HepG2 (cell line): ENCODE results near the gene SMARCA5. TPM values are rescaled to one million over a fixed set of nuclear protein-coding genes. Genes with fewer than 3 reads are reported as not detected.

Experiments
- ATAC-seq: fragments of 200-7000 bp; cut with Tn5 transposase; 3 replicates; pipeline ENCODE4 v1.9.1; 2020; ENCODE audit warnings: mild to moderate bottlenecking, moderate library complexity
- BruUV-seq: library from RNA; stranded (reverse); fragments of 400-500 nt; replicated peaks from 2 replicates; lab custom pipeline; 2021; lab: Mats Ljungman, UMichigan
- CTCF ChIA-PET: fragments of 300-600 bp; formaldehyde crosslinking; extraction: SDS; loops from one replicate; lab custom pipeline; 2021; ENCODE audit warnings: low total read pairs, inconsistent platforms, low intra/inter-chr PET ratio; lab: Yijun Ruan, JAX
- POLR2A ChIA-PET: fragments of 350-600 bp; sonication (Branson Sonifier 250); formaldehyde crosslinking; loops from one replicate; lab custom pipeline; 2020; ENCODE audit warnings: antibody characterized with exemption, inconsistent platforms; lab: Yijun Ruan, JAX
- DNase-seq: peaks from one replicate; pipeline ENCODE4 v3.0.0-alpha.2; 2015; ENCODE audit warnings: low spot score
- FAIRE-seq: peaks from 3 replicates; lab custom pipeline; 2011; peaks lifted over from hg19 to GRCh38; lab: Jason Lieb, UNC
- H2AFZ ChIP-seq: one replicate; pipeline ENCODE4 v1.6.1; 2011; ENCODE audit warnings: low read length, inconsistent platforms
- H3K27ac ChIP-seq: fragments of 300-600 bp; 3 replicates; pipeline ENCODE4 v1.8.0; 2011; ENCODE audit warnings: mixed run types, mild to moderate bottlenecking, mixed read lengths, low read length, inconsistent platforms; ENCODE audit not compliant: insufficient read depth; ENCODE audit errors: extremely low read length
- H3K27me3 ChIP-seq, 2 experiments: fragments of 200-600 bp in 1 of 2; 2 replicates in 1 of 2; 3 replicates in 1 of 2; pipeline versions ENCODE4 v1.6.0 to v1.8.0; 2011; ENCODE audit warnings: low read length in 2 of 2, mild to moderate bottlenecking in 2 of 2, moderate library complexity in 2 of 2, inconsistent platforms in 1 of 2; ENCODE audit not compliant: insufficient read depth in 2 of 2, control insufficient read depth in 1 of 2
- H3K36me3 ChIP-seq, 2 experiments: fragments of 200-600 bp in 1 of 2; replicated peaks in 1 of 2; 2 replicates in 1 of 2; 3 replicates in 1 of 2; pipeline versions ENCODE4 v1.5.1 to v1.8.0; 2011; ENCODE audit warnings: low read length in 2 of 2, inconsistent platforms in 1 of 2; ENCODE audit not compliant: insufficient read depth in 2 of 2, control insufficient read depth in 1 of 2
- H3K4me1 ChIP-seq: 2 replicates; pipeline ENCODE4 v1.5.1; 2012; ENCODE audit warnings: low read length, inconsistent platforms; ENCODE audit not compliant: insufficient read depth
- H3K4me2 ChIP-seq: 2 replicates; pipeline ENCODE4 v1.6.0; 2011; ENCODE audit warnings: low read depth, low read length, inconsistent platforms
- H3K4me3 ChIP-seq, 3 experiments: fragments of 200-600 bp in 1 of 3; sonication (generic), shearing (Covaris generic) in 1 of 3; replicated peaks in 1 of 3; 2 replicates each; pipeline ENCODE4 v1.5.1; 2011 to 2016; ENCODE audit warnings: low read length in 3 of 3, inconsistent platforms in 2 of 3, low read depth in 2 of 3, mild to moderate bottlenecking in 2 of 3, control low read depth in 1 of 3, mixed read lengths in 1 of 3; ENCODE audit not compliant: insufficient read depth in 1 of 3
- H3K79me2 ChIP-seq: one replicate; pipeline ENCODE4 v1.6.1; 2011; ENCODE audit warnings: low read length, inconsistent platforms; ENCODE audit not compliant: insufficient read depth
- H3K9ac ChIP-seq: 2 replicates; pipeline ENCODE4 v1.6.0; 2011; ENCODE audit warnings: mild to moderate bottlenecking, low read depth, low read length, inconsistent platforms; ENCODE audit not compliant: insufficient read depth
- H3K9me3 ChIP-seq: 2 replicates; pipeline ENCODE4 v1.5.1; 2012; ENCODE audit warnings: mild to moderate bottlenecking, low read length
- H4K20me1 ChIP-seq: 2 replicates; pipeline ENCODE4 v1.6.0; 2011; ENCODE audit warnings: inconsistent platforms, mild to moderate bottlenecking, low read length, moderate library complexity; ENCODE audit not compliant: insufficient read depth
- FOXM1 ChIP-seq: sonication (generic); formaldehyde crosslinking; IDR thresholded peaks from 2 replicates; pipeline ENCODE4 v1.5.0; 2020; ENCODE audit warnings: missing genetic modification reagents
- HMGA1 ChIP-seq: sonication (generic); formaldehyde crosslinking; conservative IDR thresholded peaks from 2 replicates; pipeline ENCODE4 v1.4.0; 2020; ENCODE audit warnings: missing genetic modification reagents
- THYN1 ChIP-seq: sonication (generic); formaldehyde crosslinking; IDR thresholded peaks from 2 replicates; pipeline ENCODE4 v1.8.1; 2023; ENCODE audit warnings: low read depth, mild to moderate bottlenecking, moderate library complexity, missing genetic modification reagents, borderline replicate concordance
- U2AF2 ChIP-seq: fragments of 200-400 bp; formaldehyde crosslinking; IDR thresholded peaks from 2 replicates; pipeline ENCODE4 v1.6.1; 2017; ENCODE audit warnings: low read depth, mild to moderate bottlenecking, low read length
- ZNF629 ChIP-seq: sonication (generic); formaldehyde crosslinking; conservative IDR thresholded peaks from 2 replicates; pipeline ENCODE4 v1.5.0; 2020; ENCODE audit warnings: missing genetic modification reagents
- ZNF749 ChIP-seq: sonication (generic); formaldehyde crosslinking; IDR thresholded peaks from 2 replicates; pipeline ENCODE4 v1.8.0; 2022; ENCODE audit warnings: mild to moderate bottlenecking, missing genetic modification reagents, moderate library complexity, borderline replicate concordance
- WGBS: methylation state at CpG from one replicate; pipeline ENCODE4 v1.1.6; 2017; ENCODE audit warnings: low lambda C conversion rate; 5-methylcytosine and 5-hydroxymethylcytosine counted together
- in situ Hi-C: cut with HindIII; loops from 2 replicates; pipeline ENCODE4 v1.10.0; 2017; ENCODE audit warnings: low pct_unique_long_range_greater_than_20kb; ENCODE audit not compliant: extremely low pct_ligation_motif_present
- intact Hi-C: fragments of 100-400 bp; cut with micrococcal nuclease; formaldehyde crosslinking; loops from one replicate; pipeline ENCODE4 v1.10.0; 2022; ENCODE audit not compliant: unreplicated experiment
- polyA plus RNA-seq, 8 experiments: library from polyadenylated mRNA; depleted of rRNA in 3 of 8; stranded (reverse) in 7 of 8; unstranded in 1 of 8; fragments of >200 nt; fragmentation: Illumina TruSeq in 4 of 8; extraction: Trizol in 4 of 8; gene quantifications; 2 replicates each; pipeline versions ENCODE4 v1.2.1 to v1.2.3, GENCODE V29; 2011 to 2016; ENCODE audit warnings: low read depth in 4 of 8, missing spikeins in 1 of 8, mixed read lengths in 1 of 8; ENCODE audit not compliant: insufficient read depth in 1 of 8
- total RNA-seq, 5 experiments: library from RNA; depleted of rRNA; stranded (reverse); fragments of >200 nt; fragmentation: Illumina TruSeq; extraction: Trizol; gene quantifications; 2 replicates each; pipeline ENCODE4 v1.2.3, GENCODE V29; 2016; ENCODE audit warnings: low read depth in 1 of 5
- TF ChIP-seq, protein P1 (sequence below): sonication (generic); formaldehyde crosslinking; IDR thresholded peaks from 2 replicates; pipeline ENCODE4 v1.5.1; 2020; ENCODE audit warnings: missing genetic modification reagents, mild to moderate bottlenecking, borderline replicate concordance
- TF ChIP-seq, protein P2 (sequence below): sonication (generic); formaldehyde crosslinking; IDR thresholded peaks from 2 replicates; pipeline ENCODE4 v1.4.0; 2020; ENCODE audit warnings: missing genetic modification reagents, borderline replicate concordance
- TF ChIP-seq, protein P3 (sequence below): sonication (generic); formaldehyde crosslinking; conservative IDR thresholded peaks from 2 replicates; pipeline ENCODE4 v1.4.0; 2020; ENCODE audit warnings: missing genetic modification reagents
- TF ChIP-seq, protein P4 (sequence below): sonication (generic); formaldehyde crosslinking; IDR thresholded peaks from 2 replicates; pipeline ENCODE4 v1.4.0; 2020; ENCODE audit warnings: missing genetic modification reagents, borderline replicate concordance
- TF ChIP-seq, protein P5 (sequence below): IDR thresholded peaks from 2 replicates; pipeline ENCODE4 v1.6.1; 2016; ENCODE audit warnings: control low read depth

The SMARCA5 gene
- total and polyA plus RNA-seq, 2 of the 13 experiments (the other 11 are each of a cell fraction or from before 2014, with no cell fraction given), result 7.0 to 37.5 TPM

DNA sequence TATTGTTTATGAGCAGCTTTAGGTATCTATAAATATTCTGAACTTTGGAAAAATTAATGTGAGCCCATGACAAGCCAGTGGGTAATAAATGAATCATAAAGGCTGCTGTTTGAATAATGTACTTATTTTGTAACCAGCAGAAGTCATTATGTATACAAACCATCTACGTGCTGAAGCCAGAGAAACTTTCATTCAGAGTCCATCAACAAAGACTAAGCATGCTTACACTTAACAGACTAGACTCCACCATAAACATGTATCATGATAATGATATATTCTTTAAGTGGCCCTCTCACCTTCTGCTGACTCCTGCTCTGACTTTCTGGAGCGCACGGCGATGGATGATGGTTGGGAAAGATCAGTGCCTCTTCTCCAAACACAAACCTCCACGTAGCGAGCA lies 72.0 kb downstream of the SMARCA5 start:
- Histone ChIP-seq H3K27me3 (no peaks in the 10 kb centered on the region), H3K9ac (no peak overlapping the region), H4K20me1 (no peaks in the 10 kb centered on the region), H3K4me3 (no peak overlapping the region), H3K27ac (no peak overlapping the region), H3K4me2 (no peak overlapping the region), H2AFZ (no peak overlapping the region), H3K36me3 (no peaks in the 10 kb centered on the region), H3K4me1 (no peaks in the 10 kb centered on the region), H3K79me2 (no peaks in the 10 kb centered on the region), H3K9me3 (peaks cover 4% of the 10 kb centered on the region; the same call in 1 of the 2 replicates)
- TF ChIP-seq U2AF2 (no peak), ZNF749 (CRISPR knock-in tag) (no peak), ZNF629 (CRISPR knock-in tag) (no peak), HMGA1 (CRISPR knock-in tag) (no peak), FOXM1 (CRISPR knock-in tag) (no peak), THYN1 (CRISPR knock-in tag) (no peak)
- TF ChIP-seq, protein P1, sequence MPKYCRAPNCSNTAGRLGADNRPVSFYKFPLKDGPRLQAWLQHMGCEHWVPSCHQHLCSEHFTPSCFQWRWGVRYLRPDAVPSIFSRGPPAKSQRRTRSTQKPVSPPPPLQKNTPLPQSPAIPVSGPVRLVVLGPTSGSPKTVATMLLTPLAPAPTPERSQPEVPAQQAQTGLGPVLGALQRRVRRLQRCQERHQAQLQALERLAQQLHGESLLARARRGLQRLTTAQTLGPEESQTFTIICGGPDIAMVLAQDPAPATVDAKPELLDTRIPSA (CRISPR knock-in tag), result no peak
- TF ChIP-seq, protein P2, sequence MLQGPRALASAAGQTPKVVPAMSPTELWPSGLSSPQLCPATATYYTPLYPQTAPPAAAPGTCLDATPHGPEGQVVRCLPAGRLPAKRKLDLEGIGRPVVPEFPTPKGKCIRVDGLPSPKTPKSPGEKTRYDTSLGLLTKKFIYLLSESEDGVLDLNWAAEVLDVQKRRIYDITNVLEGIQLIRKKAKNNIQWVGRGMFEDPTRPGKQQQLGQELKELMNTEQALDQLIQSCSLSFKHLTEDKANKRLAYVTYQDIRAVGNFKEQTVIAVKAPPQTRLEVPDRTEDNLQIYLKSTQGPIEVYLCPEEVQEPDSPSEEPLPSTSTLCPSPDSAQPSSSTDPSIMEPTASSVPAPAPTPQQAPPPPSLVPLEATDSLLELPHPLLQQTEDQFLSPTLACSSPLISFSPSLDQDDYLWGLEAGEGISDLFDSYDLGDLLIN (CRISPR knock-in tag), result no peak
- TF ChIP-seq, protein P3, sequence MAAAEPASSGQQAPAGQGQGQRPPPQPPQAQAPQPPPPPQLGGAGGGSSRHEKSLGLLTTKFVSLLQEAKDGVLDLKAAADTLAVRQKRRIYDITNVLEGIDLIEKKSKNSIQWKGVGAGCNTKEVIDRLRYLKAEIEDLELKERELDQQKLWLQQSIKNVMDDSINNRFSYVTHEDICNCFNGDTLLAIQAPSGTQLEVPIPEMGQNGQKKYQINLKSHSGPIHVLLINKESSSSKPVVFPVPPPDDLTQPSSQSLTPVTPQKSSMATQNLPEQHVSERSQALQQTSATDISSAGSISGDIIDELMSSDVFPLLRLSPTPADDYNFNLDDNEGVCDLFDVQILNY, result no peak
- TF ChIP-seq, protein P4, sequence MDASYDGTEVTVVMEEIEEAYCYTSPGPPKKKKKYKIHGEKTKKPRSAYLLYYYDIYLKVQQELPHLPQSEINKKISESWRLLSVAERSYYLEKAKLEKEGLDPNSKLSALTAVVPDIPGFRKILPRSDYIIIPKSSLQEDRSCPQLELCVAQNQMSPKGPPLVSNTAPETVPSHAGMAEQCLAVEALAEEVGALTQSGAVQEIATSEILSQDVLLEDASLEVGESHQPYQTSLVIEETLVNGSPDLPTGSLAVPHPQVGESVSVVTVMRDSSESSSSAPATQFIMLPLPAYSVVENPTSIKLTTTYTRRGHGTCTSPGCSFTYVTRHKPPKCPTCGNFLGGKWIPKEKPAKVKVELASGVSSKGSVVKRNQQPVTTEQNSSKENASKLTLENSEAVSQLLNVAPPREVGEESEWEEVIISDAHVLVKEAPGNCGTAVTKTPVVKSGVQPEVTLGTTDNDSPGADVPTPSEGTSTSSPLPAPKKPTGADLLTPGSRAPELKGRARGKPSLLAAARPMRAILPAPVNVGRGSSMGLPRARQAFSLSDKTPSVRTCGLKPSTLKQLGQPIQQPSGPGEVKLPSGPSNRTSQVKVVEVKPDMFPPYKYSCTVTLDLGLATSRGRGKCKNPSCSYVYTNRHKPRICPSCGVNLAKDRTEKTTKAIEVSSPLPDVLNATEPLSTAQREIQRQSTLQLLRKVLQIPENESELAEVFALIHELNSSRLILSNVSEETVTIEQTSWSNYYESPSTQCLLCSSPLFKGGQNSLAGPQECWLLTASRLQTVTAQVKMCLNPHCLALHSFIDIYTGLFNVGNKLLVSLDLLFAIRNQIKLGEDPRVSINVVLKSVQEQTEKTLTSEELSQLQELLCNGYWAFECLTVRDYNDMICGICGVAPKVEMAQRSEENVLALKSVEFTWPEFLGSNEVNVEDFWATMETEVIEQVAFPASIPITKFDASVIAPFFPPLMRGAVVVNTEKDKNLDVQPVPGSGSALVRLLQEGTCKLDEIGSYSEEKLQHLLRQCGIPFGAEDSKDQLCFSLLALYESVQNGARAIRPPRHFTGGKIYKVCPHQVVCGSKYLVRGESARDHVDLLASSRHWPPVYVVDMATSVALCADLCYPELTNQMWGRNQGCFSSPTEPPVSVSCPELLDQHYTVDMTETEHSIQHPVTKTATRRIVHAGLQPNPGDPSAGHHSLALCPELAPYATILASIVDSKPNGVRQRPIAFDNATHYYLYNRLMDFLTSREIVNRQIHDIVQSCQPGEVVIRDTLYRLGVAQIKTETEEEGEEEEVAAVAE (CRISPR knock-in tag), result no peak
- TF ChIP-seq, protein P5, sequence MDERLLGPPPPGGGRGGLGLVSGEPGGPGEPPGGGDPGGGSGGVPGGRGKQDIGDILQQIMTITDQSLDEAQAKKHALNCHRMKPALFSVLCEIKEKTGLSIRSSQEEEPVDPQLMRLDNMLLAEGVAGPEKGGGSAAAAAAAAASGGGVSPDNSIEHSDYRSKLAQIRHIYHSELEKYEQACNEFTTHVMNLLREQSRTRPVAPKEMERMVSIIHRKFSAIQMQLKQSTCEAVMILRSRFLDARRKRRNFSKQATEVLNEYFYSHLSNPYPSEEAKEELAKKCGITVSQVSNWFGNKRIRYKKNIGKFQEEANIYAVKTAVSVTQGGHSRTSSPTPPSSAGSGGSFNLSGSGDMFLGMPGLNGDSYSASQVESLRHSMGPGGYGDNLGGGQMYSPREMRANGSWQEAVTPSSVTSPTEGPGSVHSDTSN, result no peak
- BruUV-seq, result no TSS peak
- DNase-seq, result no peak
- WGBS, result 59% methylated on average over 6 of the region's 6 CpGs
- FAIRE-seq, result no peak
- in situ Hi-C loops (no loop called here), intact Hi-C loops (no loop called here)
- ATAC-seq, result no peak
- ChIA-PET POLR2A (no interaction called here), CTCF (no interaction called here)
